Transverse colon (tissue), 4 donors: ENCODE results near the gene FGA. TPM values are rescaled to one million over a fixed set of nuclear protein-coding genes. Genes with fewer than 3 reads are reported as not detected.

ENCODE experiments used
- DNase-seq: peaks from one replicate; pipeline ENCODE4 v3.0.0-alpha.2; 2019
- H3K27ac ChIP-seq, 4 donors: fragments of 200-600 bp; sonication (generic); 2 replicates each; pipeline ENCODE4 v1.5.1; 2016 to 2018; ENCODE audit warnings: inconsistent platforms in 4 of 4
- H3K27me3 ChIP-seq: fragments of 200-600 bp; sonication (generic); 2 replicates; pipeline ENCODE4 v1.5.1; 2017; ENCODE audit warnings: inconsistent platforms
- H3K36me3 ChIP-seq, 4 donors: fragments of 200-600 bp; sonication (generic); 2 replicates each; pipeline ENCODE4 v1.5.1; 2017 to 2019; ENCODE audit warnings: inconsistent platforms in 4 of 4
- H3K4me1 ChIP-seq, 4 donors: fragments of 200-600 bp; sonication (generic); 2 replicates each; pipeline ENCODE4 v1.5.1; 2017 to 2020; ENCODE audit warnings: inconsistent platforms in 4 of 4
- H3K4me3 ChIP-seq, 4 donors: fragments of 200-600 bp; sonication (generic); 1 replicate in 1 of 4; 2 replicates in 3 of 4; pipeline versions ENCODE4 v1.5.1 to v1.6.1; 2017 to 2019; ENCODE audit warnings: inconsistent platforms in 4 of 4
- H3K9me3 ChIP-seq, 2 donors: fragments of 200-600 bp; sonication (generic); 2 replicates each; pipeline ENCODE4 v1.5.1; 2017 to 2019; ENCODE audit warnings: inconsistent platforms in 2 of 2
- CTCF ChIP-seq, 5 experiments: fragments of 200-600 bp in 3 of 5; fragments of 450-650 bp in 2 of 5; sonication (generic) in 3 of 5; IDR thresholded peaks; 1 replicate in 2 of 5; 2 replicates in 3 of 5; pipeline ENCODE4 v1.5.1; 2016 to 2017; ENCODE audit warnings: antibody characterized with exemption in 5 of 5, inconsistent platforms in 3 of 5, mild to moderate bottlenecking in 2 of 5, moderate library complexity in 1 of 5
- EP300 ChIP-seq: sonication (generic); formaldehyde crosslinking; IDR thresholded peaks from one replicate; pipeline ENCODE4 v1.6.1; 2017; ENCODE audit warnings: antibody characterized with exemption, low read depth
- POLR2A ChIP-seq: fragments of 450-650 bp; IDR thresholded peaks from one replicate; pipeline ENCODE4 v1.6.1; 2016; ENCODE audit warnings: antibody characterized with exemption, mild to moderate bottlenecking, moderate library complexity
- POLR2AphosphoS5 ChIP-seq, 3 donors: sonication (generic); formaldehyde crosslinking; IDR thresholded peaks; one replicate each; pipeline ENCODE4 v1.6.1; 2016; ENCODE audit warnings: antibody characterized with exemption in 3 of 3
- WGBS, 2 donors: methylation state at CpG; one replicate each; pipeline ENCODE4 v1.1.5; 2018; ENCODE audit warnings: low coverage in 1 of 2; 5-methylcytosine and 5-hydroxymethylcytosine counted together
- in situ Hi-C, 4 donors: fragments of 200-750 bp; cut with MboI; loops; one replicate each; pipeline versions ENCODE4 v1.15.0 to v1.15.1; 2017; ENCODE audit warnings: low sequenced_read_pairs in 3 of 4, low pct_ligation_motif_present in 1 of 4, low pct_unique_long_range_greater_than_20kb in 1 of 4
- intact Hi-C: fragments of 100-400 bp; cut with DNase I; formaldehyde crosslinking; loops from one replicate; pipeline ENCODE4 v1.15.1; 2023; ENCODE audit warnings: low total_unique reads
- total RNA-seq, 4 donors: library from RNA; depleted of rRNA; stranded (reverse); fragments of >200 nt; gene quantifications; one replicate each; pipeline ENCODE4 v1.1.0, GENCODE V29; 2016

Gene FGA
- total RNA-seq, 4 donors from 2014 or later = not detected

- Histone ChIP-seq H3K4me3 (no peak overlapping the region), H3K27ac (no peak overlapping the region), H3K36me3 (no peaks in the 10 kb centered on the region), H3K4me1 (no peaks in the 10 kb centered on the region), H3K9me3 (no peaks in the 10 kb centered on the region), H3K27me3 (no peaks in the 10 kb centered on the region)
- intact Hi-C loops = no loop called here
- DNase-seq = no peak
- in situ Hi-C loops = loop anchor here in 2 of 4 donors (25.0 kb wide), 1 partner anchor 793 kb away; no protein-coding TSS in a partner anchor
- WGBS, 2 donors = 91% methylated on average over 5 of the region's 5 CpGs
- no peak for TF ChIP-seq POLR2AphosphoS5 (IDR thresholded peaks at IDR 0.05)
- no peak for TF ChIP-seq EP300
- no peak for TF ChIP-seq POLR2A
- no peak for TF ChIP-seq CTCF (IDR thresholded peaks at IDR 0.05)
Observed at GRCh38 chr4:154569584-154569983, 21.0 kb downstream of the FGA start.

DNA sequence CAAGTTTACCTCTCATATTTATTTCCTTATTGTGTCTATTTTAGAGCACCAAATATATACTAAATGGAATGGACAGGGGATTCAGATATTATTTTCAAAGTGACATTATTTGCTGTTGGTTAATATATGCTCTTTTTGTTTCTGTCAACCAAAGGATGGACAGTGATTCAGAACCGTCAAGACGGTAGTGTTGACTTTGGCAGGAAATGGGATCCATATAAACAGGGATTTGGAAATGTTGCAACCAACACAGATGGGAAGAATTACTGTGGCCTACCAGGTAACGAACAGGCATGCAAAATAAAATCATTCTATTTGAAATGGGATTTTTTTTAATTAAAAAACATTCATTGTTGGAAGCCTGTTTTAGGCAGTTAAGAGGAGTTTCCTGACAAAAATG lies 21.5 kb downstream of the FGA start:
- Histone ChIP-seq H3K4me1 (no peaks in the 10 kb centered on the region), H3K36me3 (no peaks in the 10 kb centered on the region), H3K27ac (no peak overlapping the region), H3K4me3 (no peak overlapping the region), H3K9me3 (no peaks in the 10 kb centered on the region), H3K27me3 (no peaks in the 10 kb centered on the region)
- WGBS, 2 donors = 25 to 31% methylated on average over 3 of the region's 3 CpGs
- in situ Hi-C loops = loop anchor here in 2 of 4 donors (25.0 kb wide), 1 partner anchor 793 kb away; no protein-coding TSS in a partner anchor
- no peak for DNase-seq
- intact Hi-C loops = no loop called here
- no peak for TF ChIP-seq EP300
- no peak for TF ChIP-seq POLR2A
- no peak for TF ChIP-seq POLR2AphosphoS5 (IDR thresholded peaks at IDR 0.05)
- TF ChIP-seq CTCF (IDR thresholded peaks at IDR 0.05) = no peak

- Histone ChIP-seq H3K4me1 (no peaks in the 10 kb centered on the region), H3K36me3 (no peaks in the 10 kb centered on the region), H3K27ac (no peak overlapping the region), H3K9me3 (no peaks in the 10 kb centered on the region), H3K4me3 (no peak overlapping the region), H3K27me3 (no peaks in the 10 kb centered on the region)
- DNase-seq = no peak
- in situ Hi-C loops = loop anchor here in 2 of 4 donors (25.0 kb wide), 1 partner anchor 796 kb away; no protein-coding TSS in a partner anchor
- 78 to 85% methylated on average over 5 of the region's 5 CpGs for WGBS, 2 donors
- intact Hi-C loops = no loop called here
- TF ChIP-seq POLR2AphosphoS5 (IDR thresholded peaks at IDR 0.05) = no peak
- TF ChIP-seq CTCF (IDR thresholded peaks at IDR 0.05) = no peak
- no peak for TF ChIP-seq POLR2A
- TF ChIP-seq EP300 = no peak
Observed at GRCh38 chr4:154566639-154567204, 23.8 kb downstream of the FGA start.

DNA sequence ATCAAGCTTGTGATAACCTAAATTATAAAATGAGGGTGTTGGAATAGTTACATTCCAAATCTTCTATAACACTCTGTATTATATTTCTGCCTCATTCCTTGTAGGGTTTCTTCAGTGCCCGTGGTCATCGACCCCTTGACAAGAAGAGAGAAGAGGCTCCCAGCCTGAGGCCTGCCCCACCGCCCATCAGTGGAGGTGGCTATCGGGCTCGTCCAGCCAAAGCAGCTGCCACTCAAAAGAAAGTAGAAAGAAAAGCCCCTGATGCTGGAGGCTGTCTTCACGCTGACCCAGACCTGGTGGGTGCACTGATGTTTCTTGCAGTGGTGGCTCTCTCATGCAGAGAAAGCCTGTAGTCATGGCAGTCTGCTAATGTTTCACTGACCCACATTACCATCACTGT lies 24.8 kb downstream of the FGA start:
- 87 to 100% methylated on average over 3 to 6 of the region's 6 CpGs for WGBS, 2 donors
- intact Hi-C loops = no loop called here
- in situ Hi-C loops = loop anchor here in 2 of 4 donors (25.0 kb wide), 1 partner anchor 797 kb away; no protein-coding TSS in a partner anchor
- Histone ChIP-seq H3K9me3 (no peaks in the 10 kb centered on the region), H3K36me3 (no peaks in the 10 kb centered on the region), H3K27me3 (no peaks in the 10 kb centered on the region), H3K4me1 (no peaks in the 10 kb centered on the region), H3K4me3 (no peak overlapping the region), H3K27ac (no peak overlapping the region)
- no peak for TF ChIP-seq EP300
- TF ChIP-seq POLR2A = no peak
- TF ChIP-seq POLR2AphosphoS5 (IDR thresholded peaks at IDR 0.05) = no peak
- no peak for TF ChIP-seq CTCF (IDR thresholded peaks at IDR 0.05)
- no peak for DNase-seq
